Measurements from ENCODE around the gene SLC19A1. TPM values are rescaled to one million over a fixed set of nuclear protein-coding genes. Genes with fewer than 3 reads are reported as not detected.

The SLC19A1 gene
- total RNA-seq, 4 donors from 2014 or later = 7.0 to 9.8 (median 7.9) TPM

- Histone ChIP-seq H3K9me3 (no peaks in the 10 kb centered on the region), H3K27me3 (peaks cover 44% of the 10 kb centered on the region), H3K4me3 (no peak overlapping the region), H3K36me3 (no peaks in the 10 kb centered on the region), H3K4me1 (no peaks in the 10 kb centered on the region), H3K27ac (no peak overlapping the region)
- TF ChIP-seq POLR2AphosphoS5 (IDR thresholded peaks at IDR 0.05) (no peak), CTCF (IDR thresholded peaks at IDR 0.05) (no peak), EP300 (IDR thresholded peaks at IDR 0.05) (no peak), POLR2A (IDR thresholded peaks at IDR 0.05) (no peak)
- WGBS = 96% methylated on average over 5 of the region's 29 CpGs
- DNase-seq (ENCODE audit: low spot score in 2 of 2) = peak; percentile 44 to 48
These were observed 37.3 kb upstream of the SLC19A1 start for GRCh38 chr21:45579383-45580180.

GRCh38 chr21:45578811-45579381, 36.7 kb upstream of the SLC19A1 start:
- H3K4me1 ChIP-seq = no peaks in the 10 kb centered on the region
- H3K9me3 ChIP-seq = no peaks in the 10 kb centered on the region
- no peaks in the 10 kb centered on the region for H3K36me3 ChIP-seq
- peak; percentile 55 to 70 for DNase-seq (ENCODE audit: low spot score in 2 of 2)
- H3K27ac ChIP-seq = no peak overlapping the region
- no peak overlapping the region for H3K4me3 ChIP-seq
- TF ChIP-seq POLR2AphosphoS5 (IDR thresholded peaks at IDR 0.05) (no peak), EP300 (IDR thresholded peaks at IDR 0.05) (no peak), CTCF (IDR thresholded peaks at IDR 0.05) (no peak), POLR2A (IDR thresholded peaks at IDR 0.05) (no peak)
- WGBS = 92% methylated on average over 12 of the region's 21 CpGs
- peaks cover 40% of the 10 kb centered on the region for H3K27me3 ChIP-seq

- 86% methylated on average over 9 of the region's 21 CpGs for WGBS
- peak; percentile 55 to 64 for DNase-seq (ENCODE audit: low spot score in 2 of 2)
- Histone ChIP-seq H3K27me3 (peaks cover 35% of the 10 kb centered on the region), H3K27ac (no peak overlapping the region), H3K4me1 (peaks cover 5% of the 10 kb centered on the region), H3K4me3 (no peak overlapping the region), H3K9me3 (no peaks in the 10 kb centered on the region), H3K36me3 (no peaks in the 10 kb centered on the region)
- TF ChIP-seq POLR2AphosphoS5 (IDR thresholded peaks at IDR 0.05) (no peak), CTCF (IDR thresholded peaks at IDR 0.05) (no peak), EP300 (IDR thresholded peaks at IDR 0.05) (no peak), POLR2A (IDR thresholded peaks at IDR 0.05) (no peak)
These were observed 36.0 kb upstream of the SLC19A1 start for GRCh38 chr21:45578176-45578801.

- Histone ChIP-seq H3K4me1 (peaks cover 8% of the 10 kb centered on the region), H3K9me3 (no peaks in the 10 kb centered on the region), H3K4me3 (no peak overlapping the region), H3K27me3 (peaks cover 35% of the 10 kb centered on the region), H3K27ac (no peak overlapping the region), H3K36me3 (no peaks in the 10 kb centered on the region)
- TF ChIP-seq POLR2A (IDR thresholded peaks at IDR 0.05) = no peak
- no peak for TF ChIP-seq CTCF (IDR thresholded peaks at IDR 0.05)
- no peak for TF ChIP-seq EP300 (IDR thresholded peaks at IDR 0.05)
- TF ChIP-seq POLR2AphosphoS5 (IDR thresholded peaks at IDR 0.05) = no peak
- DNase-seq (ENCODE audit: low spot score in 2 of 2) = peak; percentile 50
- WGBS = 87% methylated on average over 12 of the region's 12 CpGs
These were observed 35.5 kb upstream of the SLC19A1 start for GRCh38 chr21:45577801-45578175.
